H1 (cell line): ENCODE data around the gene PCDHB14. TPM values are rescaled to one million over a fixed set of nuclear protein-coding genes. Genes with fewer than 3 reads are reported as not detected.

Experiments used
- CTCF ChIA-PET: fragments of 300-600 bp; sonication (Branson Sonifier 250); formaldehyde crosslinking; loops from one replicate; lab custom pipeline; 2021; ENCODE audit not compliant: partially characterized antibody; lab: Charles Lee
- POLR2A ChIA-PET: fragments of 300-600 bp; sonication (Branson Sonifier 250); formaldehyde crosslinking; loops from one replicate; lab custom pipeline; 2021; ENCODE audit warnings: inconsistent platforms; ENCODE audit not compliant: partially characterized antibody; lab: Charles Lee
- DNase-seq, 2 experiments: peaks; one replicate each; pipeline versions ENCODE4 v3.0.0 to v3.0.0-alpha.2; 2010 to 2022; ENCODE audit warnings: low spot score in 2 of 2, low read depth in 1 of 2, mixed read lengths in 1 of 2
- FAIRE-seq: peaks from 2 replicates; lab custom pipeline; 2011; peaks lifted over from hg19 to GRCh38; lab: Jason Lieb, UNC
- H2AFZ ChIP-seq: 2 replicates; pipeline ENCODE4 v1.8.1; 2012; ENCODE audit warnings: low read length, inconsistent platforms
- H2AK5ac ChIP-seq: 2 replicates; pipeline ENCODE4 v1.6.1; 2013; ENCODE audit warnings: low read depth, low read length
- H2BK120ac ChIP-seq: replicated peaks from 2 replicates; pipeline ENCODE3; 2013; ENCODE audit warnings: low read depth, low read length, inconsistent platforms
- H2BK12ac ChIP-seq: 2 replicates; pipeline ENCODE4 v1.6.1; 2013; ENCODE audit warnings: low read depth, low read length
- H2BK15ac ChIP-seq: 2 replicates; pipeline ENCODE4 v1.6.1; 2013; ENCODE audit warnings: low read length
- H2BK20ac ChIP-seq: 2 replicates; pipeline ENCODE4 v1.6.1; 2013; ENCODE audit warnings: low read length
- H2BK5ac ChIP-seq: 2 replicates; pipeline ENCODE4 v1.6.1; 2013; ENCODE audit warnings: low read depth, low read length
- H3K14ac ChIP-seq: 2 replicates; pipeline ENCODE4 v1.6.1; 2013; ENCODE audit warnings: inconsistent platforms; ENCODE audit not compliant: insufficient read length
- H3K18ac ChIP-seq: 2 replicates; pipeline ENCODE4 v1.6.1; 2013; ENCODE audit warnings: low read length; ENCODE audit errors: extremely low read depth
- H3K23ac ChIP-seq: 2 replicates; pipeline ENCODE4 v1.6.1; 2013; ENCODE audit warnings: inconsistent platforms; ENCODE audit not compliant: insufficient read length
- H3K23me2 ChIP-seq: 2 replicates; pipeline ENCODE4 v1.6.1; 2013; ENCODE audit warnings: low read depth, low read length
- H3K27ac ChIP-seq: 2 replicates; pipeline ENCODE4 v1.6.1; 2011; ENCODE audit warnings: low read depth, low read length, inconsistent platforms
- H3K27me3 ChIP-seq, 4 experiments: replicated peaks in 1 of 4; 1 replicate in 1 of 4; 2 replicates in 3 of 4; pipeline versions ENCODE4 v1.6.1 to v1.8.1; 2011 to 2013; ENCODE audit warnings: low read length in 3 of 4, mild to moderate bottlenecking in 3 of 4, inconsistent platforms in 2 of 4, mixed read lengths in 2 of 4, moderate library complexity in 1 of 4; ENCODE audit not compliant: control insufficient read depth in 3 of 4, insufficient read depth in 3 of 4; ENCODE audit errors: extremely low read depth in 1 of 4
- H3K36me3 ChIP-seq, 4 experiments: 2 replicates each; pipeline versions ENCODE4 v1.6.1 to v1.8.1; 2011 to 2013; ENCODE audit warnings: mild to moderate bottlenecking in 4 of 4, low read length in 3 of 4, moderate library complexity in 2 of 4, control low read depth in 1 of 4, inconsistent platforms in 1 of 4; ENCODE audit not compliant: insufficient read depth in 4 of 4, control insufficient read depth in 2 of 4
- H3K4ac ChIP-seq: replicated peaks from 2 replicates; pipeline ENCODE3; 2013; ENCODE audit warnings: low read length, low read depth, mixed read lengths, inconsistent platforms; ENCODE audit not compliant: insufficient read length
- H3K4me1 ChIP-seq, 4 experiments: replicated peaks in 1 of 4; 1 replicate in 1 of 4; 2 replicates in 3 of 4; pipeline versions ENCODE4 v1.6.1 to v1.8.1; 2011 to 2013; ENCODE audit warnings: low read length in 3 of 4, inconsistent platforms in 2 of 4, mixed read lengths in 1 of 4; ENCODE audit not compliant: insufficient read depth in 4 of 4, control insufficient read depth in 3 of 4
- H3K4me2 ChIP-seq, 2 experiments: 2 replicates each; pipeline versions ENCODE4 v1.6.1 to v1.8.1; 2011 to 2013; ENCODE audit warnings: low read depth in 2 of 2, low read length in 2 of 2, control low read depth in 1 of 2, inconsistent platforms in 1 of 2, mild to moderate bottlenecking in 1 of 2; ENCODE audit not compliant: insufficient read depth in 1 of 2
- H3K4me3 ChIP-seq, 4 experiments: fragments of 200-600, 300-600 bp in 1 of 4; sonication (generic), shearing (Covaris generic), sonication (Bioruptor Twin) in 1 of 4; 2 replicates each; pipeline versions ENCODE4 v1.5.1 to v1.8.1; 2011 to 2016; ENCODE audit warnings: low read length in 4 of 4, low read depth in 3 of 4, control low read depth in 2 of 4, inconsistent platforms in 2 of 4, mild to moderate bottlenecking in 2 of 4, mixed read lengths in 1 of 4, moderate library complexity in 1 of 4; ENCODE audit not compliant: insufficient read depth in 2 of 4; ENCODE audit errors: extremely low read depth in 1 of 4
- H3K56ac ChIP-seq: replicated peaks from 2 replicates; pipeline ENCODE3; 2013; ENCODE audit warnings: low read depth, mild to moderate bottlenecking, mixed read lengths, low read length, inconsistent platforms; ENCODE audit not compliant: insufficient read length
- H3K79me1 ChIP-seq: 2 replicates; pipeline ENCODE4 v1.6.1; 2013; ENCODE audit warnings: low read depth, low read length, control low read depth
- H3K79me2 ChIP-seq, 2 experiments: 2 replicates each; pipeline versions ENCODE4 v1.6.1 to v1.8.1; 2012 to 2013; ENCODE audit warnings: low read length in 2 of 2, mild to moderate bottlenecking in 2 of 2, inconsistent platforms in 1 of 2; ENCODE audit not compliant: insufficient read depth in 2 of 2, control insufficient read depth in 1 of 2
- H3K9ac ChIP-seq, 4 experiments: replicated peaks in 1 of 4; 1 replicate in 1 of 4; 2 replicates in 3 of 4; pipeline versions ENCODE4 v1.6.1 to v1.8.1; 2011 to 2013; ENCODE audit warnings: low read depth in 3 of 4, low read length in 3 of 4, control low read depth in 2 of 4, mild to moderate bottlenecking in 2 of 4, moderate library complexity in 2 of 4, inconsistent platforms in 1 of 4; ENCODE audit errors: extremely low read depth in 1 of 4
- H3K9me3 ChIP-seq, 2 experiments: 2 replicates each; pipeline versions ENCODE4 v1.6.1 to v1.8.1; 2012 to 2013; ENCODE audit warnings: mild to moderate bottlenecking in 2 of 2, moderate library complexity in 2 of 2, control low read depth in 1 of 2, inconsistent platforms in 1 of 2, low read depth in 1 of 2, low read length in 1 of 2, mixed read lengths in 1 of 2; ENCODE audit not compliant: insufficient read depth in 2 of 2
- H4K20me1 ChIP-seq, 2 experiments: replicated peaks in 1 of 2; 2 replicates each; pipeline versions ENCODE3 to v1.8.1; 2011 to 2013; ENCODE audit warnings: inconsistent platforms in 2 of 2, low read length in 2 of 2, mild to moderate bottlenecking in 1 of 2; ENCODE audit not compliant: insufficient read depth in 2 of 2, control insufficient read depth in 1 of 2
- H4K5ac ChIP-seq: 2 replicates; pipeline ENCODE4 v1.6.1; 2013; ENCODE audit warnings: low read length, low read depth, mixed read lengths, inconsistent platforms; ENCODE audit not compliant: insufficient read length
- H4K8ac ChIP-seq: 2 replicates; pipeline ENCODE4 v1.8.0; 2013; ENCODE audit warnings: mild to moderate bottlenecking, moderate library complexity, low read length, inconsistent platforms; ENCODE audit not compliant: insufficient read depth; ENCODE audit errors: extremely low read depth
- H4K91ac ChIP-seq: replicated peaks from 2 replicates; pipeline ENCODE3; 2013; ENCODE audit warnings: low read length, mixed read lengths, inconsistent platforms; ENCODE audit not compliant: insufficient read length
- ASH2L ChIP-seq: fragments of 200-600, 300-600 bp; sonication (generic); IDR thresholded peaks from one replicate; pipeline ENCODE4 v1.7.1; 2017; ENCODE audit warnings: low read length
- JUN ChIP-seq: IDR thresholded peaks from 2 replicates; pipeline ENCODE4 v1.6.1; 2011; ENCODE audit warnings: low read depth, mild to moderate bottlenecking, improper control_type of control experiment, low read length
- JUND ChIP-seq: IDR thresholded peaks from 2 replicates; pipeline ENCODE4 v1.6.1; 2011; ENCODE audit warnings: mild to moderate bottlenecking, improper control_type of control experiment, low read length
- KDM1A ChIP-seq: fragments of 200-600, 300-600 bp; sonication (generic); IDR thresholded peaks from 2 replicates; pipeline ENCODE4 v1.7.1; 2016; ENCODE audit warnings: mild to moderate bottlenecking, low read length, borderline replicate concordance
- KDM5A ChIP-seq: fragments of 200-600 bp; IDR thresholded peaks from 2 replicates; pipeline ENCODE4 v1.7.1; 2012; ENCODE audit warnings: mild to moderate bottlenecking, low read length, inconsistent platforms, mixed read lengths
- MAFK ChIP-seq: IDR thresholded peaks from 2 replicates; pipeline ENCODE4 v1.6.1; 2012; ENCODE audit warnings: low read depth, mild to moderate bottlenecking, improper control_type of control experiment, low read length
- WGBS, 2 experiments: shearing (Covaris generic) in 1 of 2; methylation state at CpG; one replicate each; pipeline versions ENCODE4 v1.1.6 to v1.1.7; 2013 to 2015; ENCODE audit warnings: low lambda C conversion rate in 2 of 2, mixed read lengths in 2 of 2, inconsistent platforms in 1 of 2, low coverage in 1 of 2, missing lambda C conversion rate in 1 of 2; ENCODE audit not compliant: insufficient replicate concordance in 2 of 2, insufficient coverage in 1 of 2, insufficient read length in 1 of 2; ENCODE audit errors: extremely low coverage in 1 of 2, missing lambda C conversion rate in 1 of 2; 5-methylcytosine and 5-hydroxymethylcytosine counted together
- polyA plus RNA-seq, 7 experiments: library from polyadenylated mRNA; depleted of rRNA in 3 of 7; stranded (reverse) in 5 of 7; unstranded in 2 of 7; fragments of >200 nt in 5 of 7; fragments of 200-250 nt in 2 of 7; gene quantifications; 1 replicate in 5 of 7; 2 replicates in 1 of 7; 4 replicates in 1 of 7; pipeline versions ENCODE4 v1.2.1 to v1.2.3, GENCODE V29; 2011 to 2013; ENCODE audit warnings: missing spikeins in 2 of 7, mixed read lengths in 2 of 7
- total RNA-seq: library from RNA; stranded (reverse); fragmentation: NEBNext Ultra II Directional; extraction: Animal tissue kit (Norgen Biotek cat#: 25700); gene quantifications from 2 replicates; pipeline ENCODE4 v1.2.1, GENCODE V29; 2021
- TF ChIP-seq, protein P1 (sequence below): IDR thresholded peaks from 2 replicates; pipeline ENCODE4 v1.6.1; 2012; ENCODE audit warnings: inconsistent platforms

The PCDHB14 gene
- total and polyA plus RNA-seq, 2 of the 8 experiments (the other 6 are each of a cell fraction or from before 2014, with no cell fraction given), result 2.7 TPM

- Histone ChIP-seq H3K27me3 (no peaks in the 10 kb centered on the region), H3K4me2 (no peak overlapping the region), H3K4me1 (peaks cover 0 to 3% (median 0%) of the 10 kb centered on the region in 4 experiments; a peak in 1 of 7 replicates), H3K14ac (no peak overlapping the region), H2AFZ (no peak overlapping the region), H3K27ac (no peak overlapping the region), H2BK20ac (no peak overlapping the region), H4K8ac (no peak overlapping the region), H2BK15ac (no peak overlapping the region), H3K79me2 (no peaks in the 10 kb centered on the region), H3K4me3 (no peak overlapping the region), H4K20me1 (no peaks in the 10 kb centered on the region), H2BK120ac (no peak overlapping the region), H3K18ac (no peak overlapping the region), H4K5ac (no peak overlapping the region), H2AK5ac (no peak overlapping the region), H3K9me3 (peaks cover 5 to 29% of the 10 kb centered on the region in 2 experiments), H3K79me1 (no peaks in the 10 kb centered on the region), H3K36me3 (0 out of 8 replicates have a peak, but pooled peaks cover 0 to 3% (median 0%) of the 10 kb centered on the region in 4 experiments), H3K56ac (no peak overlapping the region), H3K9ac (no peak overlapping the region), H3K23me2 (no peaks in the 10 kb centered on the region; the same call in 1 of the 2 replicates), H3K4ac (no peak overlapping the region), H4K91ac (no peak overlapping the region), H2BK5ac (no peak overlapping the region), H2BK12ac (no peak overlapping the region), H3K23ac (no peak overlapping the region)
- ChIA-PET CTCF (interaction anchor here (1.9 kb wide), 1 partner anchor 49 kb away, joined by 6 read pairs; the partner anchor contains the start of gene PCDHB10), POLR2A (no interaction called here)
- DNase-seq (no peak), FAIRE-seq (no peak)
- WGBS, 2 experiments, result 93% methylated on average over 33 of the region's 43 CpGs; no CpG with 5 or more reads in 1 of the 2 experiments
- no peak for TF ChIP-seq JUN
- no peak for TF ChIP-seq KDM5A
- no peak for TF ChIP-seq KDM1A
- no peak for TF ChIP-seq ASH2L
- no peak for TF ChIP-seq MAFK
- TF ChIP-seq JUND, result no peak
- TF ChIP-seq, protein P1, sequence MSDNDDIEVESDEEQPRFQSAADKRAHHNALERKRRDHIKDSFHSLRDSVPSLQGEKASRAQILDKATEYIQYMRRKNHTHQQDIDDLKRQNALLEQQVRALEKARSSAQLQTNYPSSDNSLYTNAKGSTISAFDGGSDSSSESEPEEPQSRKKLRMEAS, result no peak
Measured at GRCh38 chr5:141241496-141241895, 18.4 kb downstream of the PCDHB14 start.
